SW480 (cell line): ENCODE data around the gene PCDHB1.
"Not testable (repeated sequence)": the region's sequence is repeated elsewhere in the genome, so short reads cannot be mapped to it uniquely, and the experiment has no call there.

ENCODE experiments used
- DNase-seq: peaks from one replicate; pipeline ENCODE4 v3.0.0-alpha.2; 2016; ENCODE audit warnings: low spot score

PCDHB1 gene

DNA sequence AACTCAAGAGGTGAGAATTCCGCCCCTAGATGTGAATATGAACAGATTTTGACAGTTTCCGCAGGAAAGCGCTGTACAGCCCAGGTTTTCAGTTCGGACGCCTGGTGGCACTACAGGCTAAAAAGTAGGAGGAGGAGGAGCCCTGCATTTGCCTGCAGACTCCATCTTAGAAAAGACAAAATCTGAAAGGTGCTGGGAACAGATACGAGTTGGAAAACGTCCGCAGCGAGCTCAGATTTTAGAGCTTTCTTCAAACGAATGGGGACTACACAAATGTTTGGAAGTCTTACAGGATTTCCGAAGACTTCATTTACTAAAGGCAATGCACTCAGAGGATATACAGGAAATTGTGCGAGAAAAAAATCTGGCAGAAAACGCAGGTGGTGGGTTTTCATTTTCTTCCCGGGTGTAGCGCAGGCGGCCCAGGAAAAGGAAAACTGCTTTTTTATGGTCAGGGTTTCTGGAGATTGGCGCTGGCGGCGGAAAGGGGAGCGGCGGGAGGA is 33.4 kb downstream of the PCDHB1 start:
- DNase-seq, result peak; percentile 83

GRCh38 chr5:141094481-141095262 is 43.5 kb downstream of the PCDHB1 start, which contains the start of gene PCDHB2:
Gene PCDHB2 (plus strand): TSS chr5:141094615. CDS start chr5:141094791, 176 bp downstream.
- DNase-seq, result no peak

GRCh38 chr5:141095263-141095641 is 44.1 kb downstream of the PCDHB1 start:
- no peak for DNase-seq

DNA sequence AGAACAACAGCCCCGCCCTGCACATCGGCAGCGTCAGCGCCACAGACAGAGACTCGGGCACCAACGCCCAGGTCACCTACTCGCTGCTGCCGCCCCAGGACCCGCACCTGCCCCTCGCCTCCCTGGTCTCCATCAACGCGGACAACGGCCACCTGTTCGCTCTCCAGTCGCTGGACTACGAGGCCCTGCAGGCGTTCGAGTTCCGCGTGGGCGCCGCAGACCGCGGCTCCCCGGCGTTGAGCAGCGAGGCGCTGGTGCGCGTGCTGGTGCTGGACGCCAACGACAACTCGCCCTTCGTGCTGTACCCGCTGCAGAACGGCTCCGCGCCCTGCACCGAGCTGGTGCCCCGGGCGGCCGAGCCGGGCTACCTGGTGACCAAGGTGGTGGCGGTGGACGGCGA is 45.0 kb downstream of the PCDHB1 start:
- not testable (repeated sequence) for DNase-seq

- DNase-seq, result not testable (repeated sequence)
Measured at GRCh38 chr5:141096586-141096985, 45.4 kb downstream of the PCDHB1 start.

DNA sequence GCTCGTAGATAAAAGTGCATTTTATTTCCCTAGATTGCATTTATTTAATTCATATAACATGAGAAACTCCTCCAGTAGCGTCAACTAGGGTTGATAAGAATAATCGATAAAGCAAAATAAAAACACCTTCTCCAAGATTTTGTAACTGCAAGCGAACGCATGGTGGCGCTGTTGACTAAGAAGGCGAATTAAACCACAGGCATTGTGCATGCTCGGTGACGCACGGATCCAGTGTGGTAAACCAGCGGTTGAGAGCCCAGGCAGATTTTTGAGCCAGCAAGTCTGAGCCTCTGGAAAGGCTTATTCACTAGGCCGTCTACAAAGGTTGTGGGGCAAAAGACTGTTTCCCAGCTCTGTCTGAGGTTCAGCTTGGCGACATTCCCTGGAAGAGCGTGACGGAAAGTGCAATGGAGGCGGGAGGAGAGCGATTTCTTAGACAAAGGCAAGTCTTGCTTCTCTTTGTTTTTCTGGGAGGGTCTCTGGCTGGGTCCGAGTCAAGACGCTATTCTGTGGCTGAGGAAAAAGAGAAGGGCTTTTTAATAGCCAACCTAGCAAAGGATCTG is 49.1 kb downstream of the PCDHB1 start, which contains the start of gene PCDHB3:
Gene PCDHB3, plus strand, starts transcription at position 231 of the 563 bp plus-strand sequence. Its CDS starts 177 bp downstream, at position 408.
- no peak for DNase-seq

DNA sequence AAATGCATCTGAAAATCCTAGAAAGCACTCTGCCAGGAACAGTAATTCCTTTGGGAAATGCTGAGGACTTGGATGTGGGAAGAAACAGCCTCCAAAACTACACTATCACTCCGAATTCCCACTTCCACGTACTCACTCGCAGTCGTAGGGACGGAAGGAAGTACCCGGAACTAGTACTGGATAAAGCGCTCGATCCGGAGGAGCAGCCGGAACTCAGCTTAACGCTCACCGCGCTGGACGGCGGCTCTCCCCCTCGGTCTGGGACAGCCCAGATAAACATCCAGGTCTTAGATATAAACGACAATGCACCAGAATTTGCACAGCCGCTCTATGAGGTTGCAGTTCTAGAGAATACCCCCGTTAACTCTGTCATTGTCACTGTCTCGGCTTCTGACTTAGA is 49.9 kb downstream of the PCDHB1 start:
- DNase-seq, result no peak

GRCh38 chr5:141102070-141102469 is 50.9 kb downstream of the PCDHB1 start:
- DNase-seq, result not testable (repeated sequence)

GRCh38 chr5:141102471-141102870 is 51.3 kb downstream of the PCDHB1 start:
- DNase-seq, result not testable (repeated sequence)

DNA sequence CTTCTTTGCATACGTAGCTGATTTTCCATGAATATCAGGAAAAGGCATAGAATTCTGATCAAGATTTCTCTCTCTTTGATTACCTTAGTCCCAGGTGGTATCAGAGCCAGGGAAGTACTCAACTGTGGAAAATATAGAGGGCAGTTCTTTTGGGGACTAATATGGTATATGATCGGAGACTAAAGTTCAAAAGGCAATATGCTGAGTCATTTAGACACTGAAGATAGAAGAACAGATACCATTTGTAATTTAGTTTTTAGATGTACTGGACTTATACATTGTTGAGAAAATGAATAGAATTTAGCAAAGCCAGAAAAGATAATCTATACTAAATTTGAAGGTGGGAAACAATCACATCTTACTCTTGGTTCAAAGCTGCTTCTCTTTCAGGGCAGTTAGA is 54.2 kb downstream of the PCDHB1 start:
- DNase-seq, result no peak
